GM18505 (cell line): ENCODE results near the gene GSTCD.

Source experiments
- ATAC-seq: cut with Tn5 transposase; IDR thresholded peaks from one replicate; pipeline ENCODE4 v1.9.1; 2021; ENCODE audit not compliant: unreplicated experiment
- POLR2A ChIP-seq: IDR thresholded peaks from 4 replicates; pipeline ENCODE4 v1.6.1; 2011; ENCODE audit warnings: borderline replicate concordance; ENCODE audit not compliant: insufficient read depth, insufficient read length; ENCODE audit errors: extremely low read depth

GSTCD gene

DNA sequence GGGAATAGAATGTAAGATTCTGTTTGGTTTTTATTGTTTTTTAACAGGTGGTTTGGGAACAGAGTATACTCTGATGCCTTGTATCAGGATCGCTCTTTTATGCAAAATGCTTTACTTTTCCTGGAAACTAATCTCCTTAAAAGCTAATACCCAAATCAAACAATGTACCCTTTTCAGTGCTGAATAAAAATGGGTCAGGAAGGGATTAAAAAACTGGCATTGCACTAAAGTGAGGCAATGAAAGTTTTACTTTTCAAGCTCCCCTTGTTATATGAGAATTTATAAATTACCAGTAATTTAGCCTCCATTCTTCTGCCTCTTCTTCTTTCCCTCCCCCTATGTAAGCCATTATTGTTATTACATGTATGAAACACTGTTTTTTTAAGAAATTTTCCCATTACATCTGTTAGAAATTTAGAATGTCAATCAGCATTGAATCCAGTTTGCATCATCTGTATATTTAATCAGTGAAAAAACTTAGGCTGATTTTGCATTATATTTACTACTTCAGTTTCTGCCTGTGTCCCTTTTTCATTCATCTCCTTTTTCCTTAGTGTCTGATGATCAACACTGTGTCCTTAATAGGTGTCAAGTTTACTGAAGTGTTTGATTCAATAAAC is 97.0 kb downstream of the GSTCD start:
- no peak for TF ChIP-seq POLR2A
- no peak for ATAC-seq

DNA sequence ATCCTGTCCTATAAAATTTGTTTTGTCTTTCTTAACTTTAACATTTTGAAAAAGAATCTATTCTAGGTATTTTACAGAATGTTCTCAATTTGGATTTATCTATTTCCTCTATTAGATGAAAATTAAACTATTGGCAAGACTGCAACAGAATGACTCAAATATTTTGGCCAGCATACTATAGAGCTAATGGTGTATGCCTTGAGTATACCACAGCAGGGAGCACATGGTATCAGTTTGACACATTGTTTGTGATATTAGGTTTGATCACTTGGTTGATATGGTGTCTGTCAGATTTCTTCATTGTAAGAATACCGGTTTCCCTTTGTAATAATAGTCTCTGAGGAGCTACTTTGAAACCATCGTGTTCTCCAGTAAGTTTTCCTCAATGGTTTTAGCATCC is 98.9 kb downstream of the GSTCD start:
- no peak for ATAC-seq
- TF ChIP-seq POLR2A = no peak

DNA sequence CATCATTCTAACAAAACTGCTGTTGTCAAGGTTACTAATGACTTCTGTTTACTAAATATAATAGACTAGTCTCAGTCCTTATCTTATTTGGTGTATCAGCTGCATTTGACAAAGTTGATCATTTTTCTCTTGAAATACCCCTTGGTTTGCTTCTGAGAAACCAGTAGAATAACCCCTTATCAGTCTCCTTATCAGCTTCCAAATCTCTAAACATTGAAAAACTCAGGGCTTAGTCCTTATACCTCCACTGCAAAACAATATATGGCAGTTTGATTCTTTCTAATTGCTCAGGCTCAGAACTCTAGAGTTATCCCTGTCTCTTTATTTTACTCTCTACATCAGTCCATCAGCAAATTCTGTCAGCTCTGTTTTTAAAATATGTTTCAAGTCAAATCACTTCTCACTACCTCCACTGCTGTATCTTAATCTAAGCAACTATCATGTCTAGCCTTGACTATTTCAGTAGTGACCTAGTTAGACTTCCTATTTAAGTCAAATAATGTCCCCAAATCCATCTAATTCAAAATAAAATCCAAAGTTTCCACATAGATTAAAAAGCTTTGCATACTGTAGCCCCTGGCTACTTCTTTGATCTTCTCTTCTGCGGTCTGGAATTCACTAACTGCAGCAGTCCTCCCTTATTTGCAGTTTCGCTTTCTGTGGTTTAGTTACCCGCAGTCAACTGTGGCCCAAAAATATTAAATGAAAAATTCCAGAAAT is 99.6 kb downstream of the GSTCD start:
- no peak for ATAC-seq

DNA sequence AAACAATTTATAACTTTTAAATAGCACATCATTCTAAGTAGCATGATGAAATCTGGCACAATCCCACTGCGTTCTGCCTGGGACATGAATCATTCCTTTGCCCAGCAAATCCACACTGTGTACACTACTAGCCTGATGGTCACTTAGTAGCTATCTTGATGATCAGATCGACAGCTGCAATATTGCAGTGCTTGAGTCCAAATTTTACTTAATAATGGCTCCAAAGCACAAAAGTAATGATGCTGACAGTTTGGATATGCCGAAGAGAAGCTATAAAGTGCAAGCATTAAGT is 100.1 kb downstream of the GSTCD start:
- no peak for TF ChIP-seq POLR2A
- no peak for ATAC-seq

More for the DNA sequence above, 99.6 kb downstream of the GSTCD start:
- TF ChIP-seq POLR2A = no peak

DNA sequence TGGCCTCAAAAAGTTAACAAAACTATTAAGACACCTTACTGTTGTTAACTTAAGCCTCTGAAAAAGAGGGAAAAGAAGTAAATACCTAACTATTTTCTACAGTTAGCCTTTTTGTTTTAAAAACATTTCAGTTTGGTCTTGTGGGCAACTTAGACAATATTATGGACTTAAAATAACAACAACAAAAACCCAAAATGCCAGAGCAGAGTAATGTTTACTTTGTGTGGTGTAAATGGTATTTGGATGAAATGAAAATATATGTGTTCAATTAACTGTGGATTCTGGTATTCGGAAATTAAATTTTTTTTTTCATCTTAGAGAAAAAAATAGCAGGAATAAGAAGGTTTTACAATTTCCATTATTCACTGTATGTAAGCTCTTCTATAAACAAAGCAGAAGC is 107.1 kb downstream of the GSTCD start:
- ATAC-seq = no peak
- no peak for TF ChIP-seq POLR2A

DNA sequence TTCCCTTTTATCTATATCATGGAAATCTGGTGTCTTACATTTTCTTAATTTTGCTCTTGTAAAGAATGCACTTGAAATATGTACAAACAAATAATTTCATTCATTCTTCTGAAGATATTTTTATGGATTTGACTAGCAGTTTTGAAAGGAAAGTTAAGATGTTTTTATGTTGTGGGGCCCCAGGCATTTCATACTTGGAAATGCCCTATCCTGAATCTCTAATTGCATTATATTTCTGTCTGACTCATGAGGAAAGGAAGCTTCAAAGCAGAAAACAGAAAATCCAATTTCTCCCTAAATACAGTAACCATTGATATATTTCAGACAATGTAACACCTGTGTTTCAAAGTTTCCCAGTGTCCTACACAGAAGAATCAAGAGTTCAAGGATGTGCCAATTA is 113.5 kb downstream of the GSTCD start:
- no peak for ATAC-seq
- no peak for TF ChIP-seq POLR2A

DNA sequence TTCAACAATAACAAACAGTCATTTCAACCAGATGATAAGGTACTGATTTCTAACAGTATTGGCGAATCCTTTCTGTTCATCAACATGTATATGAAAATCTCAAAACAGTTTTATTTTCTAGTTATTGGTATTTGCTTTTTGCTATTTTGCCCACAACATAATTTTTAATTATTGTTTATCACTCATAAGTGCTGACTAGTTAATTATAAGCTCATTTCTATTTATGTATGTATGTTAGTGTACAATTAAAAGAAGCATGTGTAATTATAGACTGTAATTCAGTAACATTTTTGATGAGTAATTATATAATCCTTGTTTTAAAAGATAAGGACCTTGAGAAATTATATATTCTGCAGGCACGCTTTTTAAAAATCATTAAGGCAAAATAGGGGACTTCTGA is 119.5 kb downstream of the GSTCD start:
- ATAC-seq = no peak
- no peak for TF ChIP-seq POLR2A

DNA sequence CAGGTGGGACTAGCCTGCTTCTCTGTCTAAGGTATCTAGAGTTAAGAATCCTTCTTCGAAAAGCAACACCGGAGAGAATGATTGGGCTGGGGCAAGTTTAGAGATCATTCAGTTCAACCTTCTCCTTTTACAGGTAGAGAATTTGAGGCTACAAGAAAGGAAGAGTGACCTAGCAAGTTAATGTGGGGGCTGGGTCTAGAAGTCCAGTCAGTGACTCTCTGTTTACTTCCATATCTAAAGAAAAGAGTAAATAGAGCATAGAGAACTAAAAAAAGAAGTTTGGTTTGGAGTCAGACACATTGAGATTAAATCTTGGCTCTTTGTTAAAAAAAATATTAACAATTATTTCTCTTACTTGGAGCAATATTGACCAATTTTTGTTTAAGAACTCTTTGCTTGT is 122.6 kb downstream of the GSTCD start:
- no peak for ATAC-seq
- no peak for TF ChIP-seq POLR2A

DNA sequence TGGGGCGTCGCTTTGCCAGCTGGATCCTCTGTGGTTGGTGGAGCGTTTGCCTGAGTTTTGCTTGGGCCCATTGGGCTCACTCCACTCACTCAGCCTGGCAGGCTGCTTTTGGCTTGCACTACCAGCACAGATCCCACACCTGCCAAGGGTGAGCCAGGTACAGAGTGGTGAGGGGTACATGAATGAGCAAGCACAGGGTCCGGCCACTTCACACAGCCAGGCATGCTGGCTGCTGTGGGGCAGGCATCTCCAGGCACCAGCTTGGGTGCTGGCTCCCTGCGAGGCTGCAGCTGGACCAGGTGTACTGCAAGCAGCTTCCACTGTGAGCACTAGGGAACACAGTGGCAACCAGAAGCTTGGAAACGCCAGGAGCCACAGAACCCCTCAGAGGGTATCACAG is 126.6 kb downstream of the GSTCD start:
- ATAC-seq = no peak
- no peak for TF ChIP-seq POLR2A

DNA sequence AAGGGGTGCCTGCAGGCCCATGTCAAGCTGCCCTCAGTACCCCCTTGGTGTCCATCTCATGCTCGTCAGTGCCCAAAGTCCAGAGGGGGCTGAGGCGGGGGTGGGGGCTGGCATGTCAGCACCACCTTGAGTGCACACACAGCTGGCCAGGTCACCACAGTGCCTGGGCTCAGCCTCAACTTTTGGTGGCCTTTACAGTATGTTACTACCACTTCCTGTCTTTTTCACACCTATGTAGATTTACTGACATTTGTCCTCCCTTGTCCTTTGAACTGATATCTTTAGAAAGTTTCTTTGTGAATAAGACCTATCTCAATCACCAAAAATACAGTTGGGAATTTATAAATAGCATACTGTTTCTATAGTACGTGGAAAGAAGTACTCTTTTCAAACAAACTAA is 128.0 kb downstream of the GSTCD start:
- TF ChIP-seq POLR2A = no peak
- ATAC-seq = no peak

DNA sequence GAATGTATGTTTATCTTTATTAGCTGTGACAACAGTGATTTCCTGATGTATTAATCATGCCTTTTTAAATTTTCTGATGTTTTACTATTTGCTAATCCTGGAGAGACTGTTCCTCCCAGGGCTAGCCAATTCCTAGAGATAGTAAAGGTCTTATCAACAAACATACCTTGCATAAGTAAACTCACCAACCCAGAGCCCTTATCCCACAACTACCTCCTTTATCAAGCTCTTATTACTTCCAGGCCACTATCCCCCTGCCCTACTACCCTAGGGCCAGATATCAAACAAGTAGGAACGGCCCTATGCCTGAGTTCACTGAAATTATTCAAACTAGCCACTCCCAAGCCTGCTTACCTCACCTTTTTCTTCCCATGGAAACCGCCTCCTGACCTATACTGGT is 128.5 kb downstream of the GSTCD start:
- no peak for ATAC-seq
- no peak for TF ChIP-seq POLR2A

DNA sequence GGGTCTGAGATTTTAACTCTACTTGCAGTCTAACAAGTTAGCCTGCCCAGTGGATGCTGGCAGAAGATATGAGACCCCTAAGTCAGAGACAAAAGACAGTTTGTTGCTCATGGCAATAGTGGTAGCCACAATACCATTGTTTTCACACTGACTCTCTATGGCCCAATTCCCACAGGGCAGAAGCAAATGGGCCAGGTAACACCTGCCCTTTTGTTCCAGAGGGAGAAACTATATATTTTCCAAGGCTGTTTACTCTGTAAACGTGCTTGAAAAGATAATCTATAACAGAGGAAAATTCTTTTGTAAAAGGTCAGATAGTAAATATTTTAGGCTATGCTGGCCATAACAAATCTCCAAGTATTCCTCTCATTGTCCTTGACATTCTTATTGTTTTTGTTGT is 129.5 kb downstream of the GSTCD start:
- TF ChIP-seq POLR2A = no peak
- no peak for ATAC-seq

DNA sequence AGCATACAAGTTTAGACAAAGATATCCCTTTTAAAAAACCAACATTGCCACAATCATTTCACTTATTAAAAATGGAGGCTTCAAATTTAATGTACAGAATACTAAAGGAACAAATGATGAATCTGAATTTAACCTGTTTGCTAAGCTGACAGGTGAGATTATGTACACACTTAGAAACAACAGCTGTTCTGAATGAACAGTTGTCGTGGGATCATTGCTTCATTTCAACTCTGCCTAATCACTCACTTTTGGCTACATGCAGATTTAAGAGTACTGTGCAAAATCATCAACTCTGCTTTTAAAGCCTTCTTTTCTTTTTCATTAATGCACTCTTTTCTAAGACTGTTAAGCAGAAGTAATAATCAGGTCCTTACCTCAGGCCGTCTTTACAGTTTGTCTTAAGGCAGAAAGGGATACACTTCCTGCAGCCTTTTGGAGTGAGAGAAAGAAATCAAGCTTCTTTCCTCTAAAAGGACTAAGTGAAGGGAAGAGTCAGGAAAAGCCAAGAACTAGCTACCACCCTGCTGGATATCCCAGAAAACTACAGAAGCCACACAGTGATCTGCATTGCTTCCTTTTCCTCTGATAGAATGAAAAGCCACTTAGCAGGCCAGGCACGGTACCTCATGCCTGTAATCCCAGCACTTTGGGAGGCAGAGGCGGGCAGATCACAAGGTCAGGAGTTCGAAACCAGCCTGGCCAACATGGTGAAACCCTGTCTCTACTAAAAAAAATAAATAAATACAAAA is 132.0 kb downstream of the GSTCD start:
- TF ChIP-seq POLR2A = no peak
- ATAC-seq = no peak

DNA sequence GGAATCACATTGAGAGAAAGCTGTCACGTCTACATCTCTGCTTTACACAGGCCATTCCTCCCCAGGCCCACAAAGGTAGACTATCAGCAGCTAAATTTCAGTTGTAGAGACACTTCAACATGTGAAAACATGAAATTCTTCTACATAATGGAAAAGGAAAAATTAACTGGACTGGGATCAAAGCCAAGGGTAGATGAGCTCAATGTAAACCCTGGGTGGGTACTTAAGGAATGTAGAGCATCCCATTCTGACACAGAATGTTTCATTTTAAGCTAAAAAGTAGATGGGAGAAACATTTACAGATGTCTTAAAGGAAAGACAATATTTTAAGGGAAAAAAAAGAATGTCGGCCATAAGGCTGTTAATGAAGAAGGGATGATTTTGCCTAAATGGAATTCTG is 135.4 kb downstream of the GSTCD start:
- no peak for TF ChIP-seq POLR2A
- no peak for ATAC-seq
